Iris pigment epithelial cell (primary cell): ENCODE measurements around the gene CIC.

Experiments used
- DNase-seq: peaks from one replicate; pipeline ENCODE4 v3.0.0-alpha.2; 2011; ENCODE audit warnings: low read depth

The CIC gene

GRCh38 chr19:42268704-42269477 lies at the start of gene CIC:
CIC (plus strand) TSS chr19:42269252; CDS start chr19:42271784, 2,532 bp downstream.
- DNase-seq: peak; percentile 100

- peak; percentile 98 for DNase-seq
These were observed 49.0 kb upstream of the CIC start, which contains the start of gene ZNF526 for GRCh38 chr19:42219812-42220750. ZNF526 (plus strand) TSS chr19:42220312; CDS start chr19:42224404, 4,092 bp downstream.

- no peak for DNase-seq
These were observed 48.3 kb upstream of the CIC start for GRCh38 chr19:42220751-42221097.

GRCh38 chr19:42224940-42225717 lies 43.9 kb upstream of the CIC start:
- DNase-seq: no peak

- no peak for DNase-seq
These were observed 43.2 kb upstream of the CIC start for GRCh38 chr19:42225718-42226292.

GRCh38 chr19:42226886-42227285 lies 42.2 kb upstream of the CIC start:
- DNase-seq: peak; percentile 59

GRCh38 chr19:42228641-42229040 lies 40.4 kb upstream of the CIC start:
- no peak for DNase-seq

- DNase-seq: no peak
These were observed 39.7 kb upstream of the CIC start for GRCh38 chr19:42229301-42229854.

GRCh38 chr19:42229855-42230351 lies 39.1 kb upstream of the CIC start:
- peak; percentile 51 for DNase-seq

- DNase-seq: no peak
These were observed 38.5 kb upstream of the CIC start for GRCh38 chr19:42230571-42230970.

- no peak for DNase-seq
These were observed 36.6 kb upstream of the CIC start for GRCh38 chr19:42232435-42232834.

- DNase-seq: no peak
These were observed 35.9 kb upstream of the CIC start for GRCh38 chr19:42233106-42233505.

- DNase-seq: no peak
These were observed 35.3 kb upstream of the CIC start for GRCh38 chr19:42233678-42234292.

- DNase-seq: no peak
These were observed 34.7 kb upstream of the CIC start for GRCh38 chr19:42234364-42234763.

- no peak for DNase-seq
These were observed 33.9 kb upstream of the CIC start for GRCh38 chr19:42235181-42235580.

GRCh38 chr19:42239544-42240220 lies 29.4 kb upstream of the CIC start:
- DNase-seq: no peak

GRCh38 chr19:42241279-42241678 lies 27.8 kb upstream of the CIC start:
- no peak for DNase-seq

GRCh38 chr19:42242069-42242511 lies 27.0 kb upstream of the CIC start:
- DNase-seq: no peak

- peak; percentile 100 for DNase-seq
These were observed 26.3 kb upstream of the CIC start, which contains the start of gene GSK3A for GRCh38 chr19:42242512-42243409. GSK3A (minus strand) TSS chr19:42242602; CDS start chr19:42242465, 137 bp downstream.
